22Rv1 (cell line): ENCODE data around the gene TEKT1.

Experiments used
- H3K27ac ChIP-seq: fragments of 450-650 bp; 2 replicates; pipeline ENCODE4 v1.5.1; 2017
- CTCF ChIP-seq: fragments of 450-650 bp; IDR thresholded peaks from 2 replicates; pipeline ENCODE4 v1.5.1; 2017; ENCODE audit warnings: mild to moderate bottlenecking
- ZFX ChIP-seq: fragments of 450-650 bp; IDR thresholded peaks from 2 replicates; pipeline ENCODE4 v1.6.1; 2017; ENCODE audit warnings: antibody characterized with exemption, borderline replicate concordance

Gene TEKT1

GRCh38 chr17:6811510-6811909, 20.0 kb downstream of the TEKT1 start:
- TF ChIP-seq ZFX, result no peak
- TF ChIP-seq CTCF, result no peak

GRCh38 chr17:6800422-6801027, 31.0 kb downstream of the TEKT1 start:
- no peak overlapping the region for H3K27ac ChIP-seq
- TF ChIP-seq CTCF (no peak; the same call in 1 of the 2 replicates), ZFX (no peak)

More at GRCh38 chr17:6811510-6811909, 20.0 kb downstream of the TEKT1 start:
- H3K27ac ChIP-seq, result no peak overlapping the region

- H3K27ac ChIP-seq, result no peak overlapping the region
- TF ChIP-seq CTCF (no peak), ZFX (no peak)
These were observed 31.8 kb downstream of the TEKT1 start for GRCh38 chr17:6799738-6800137.

- no peak for TF ChIP-seq CTCF
- TF ChIP-seq ZFX, result no peak
- H3K27ac ChIP-seq, result no peak overlapping the region
These were observed 33.7 kb downstream of the TEKT1 start for GRCh38 chr17:6797718-6798351.

GRCh38 chr17:6796887-6797490, 34.5 kb downstream of the TEKT1 start:
- TF ChIP-seq CTCF, result no peak
- no peak for TF ChIP-seq ZFX
- H3K27ac ChIP-seq, result no peak overlapping the region

GRCh38 chr17:6796017-6796886, 35.3 kb downstream of the TEKT1 start:
- no peak overlapping the region for H3K27ac ChIP-seq
- no peak for TF ChIP-seq CTCF
- TF ChIP-seq ZFX, result no peak
